ENCODE data around the gene ZNF407.

Gene ZNF407

GRCh38 chr18:75089748-75090327 is 492.2 kb downstream of the ZNF407 start:
- Histone ChIP-seq H3K27ac (ENCODE audit: extremely low read depth, low read depth, low read length) (no peak overlapping the region), H3K36me3 (ENCODE audit: control insufficient read depth in 2 of 2, insufficient read depth in 1 of 2, low read length in 2 of 2) (no peaks in the 10 kb centered on the region), H3K4me3 (ENCODE audit: low read depth, low read length) (no peak overlapping the region), H3K4me1 (ENCODE audit: control insufficient read depth, insufficient read depth, low read length) (no peaks in the 10 kb centered on the region), H3K9me3 (ENCODE audit: control insufficient read depth, insufficient read depth, low read depth, low read length) (no peaks in the 10 kb centered on the region)
- no peak for TF ChIP-seq ZFP3 (tag by site-specific recombination; IDR thresholded peaks at IDR 0.05; ENCODE audit: low read depth)
- no peak for TF ChIP-seq ZNF19 (tag by site-specific recombination; IDR thresholded peaks at IDR 0.05; ENCODE audit: low read depth)
- no peak for TF ChIP-seq ZSCAN23 (tag by site-specific recombination; IDR thresholded peaks at IDR 0.05)
- no peak for TF ChIP-seq ZNF175 (tag by site-specific recombination; IDR thresholded peaks at IDR 0.05)
- no peak for TF ChIP-seq ZNF707 (tag by site-specific recombination; IDR thresholded peaks at IDR 0.05)
- no peak for TF ChIP-seq ZNF157 (tag by site-specific recombination; IDR thresholded peaks at IDR 0.05)
- POLR2A ChIA-PET, result no interaction called here
- CTCF ChIA-PET, result no interaction called here

DNA sequence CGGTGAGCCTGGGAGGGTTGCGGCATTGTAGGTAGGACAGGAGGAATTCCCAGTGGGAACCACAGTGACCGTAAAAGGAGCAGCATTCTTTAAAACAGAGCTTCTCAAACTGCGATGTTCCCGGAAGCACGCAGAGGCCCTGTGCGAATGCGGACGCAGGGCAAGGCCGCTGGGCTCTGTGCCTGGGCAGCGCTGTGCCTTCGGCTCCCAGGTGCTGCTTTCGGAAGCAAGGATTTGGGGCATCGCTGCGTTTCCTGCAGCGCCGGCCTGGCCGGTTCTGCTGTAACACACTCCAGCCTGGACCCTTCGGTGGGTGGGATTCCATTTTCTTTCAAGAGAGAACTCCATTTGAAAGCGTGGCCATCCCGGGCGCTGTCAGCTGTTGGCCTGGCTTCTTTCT is 492.7 kb downstream of the ZNF407 start:
- H3K36me3 ChIP-seq (ENCODE audit: control insufficient read depth in 2 of 2, insufficient read depth in 1 of 2, low read length in 2 of 2), result no peaks in the 10 kb centered on the region
- H3K27ac ChIP-seq (ENCODE audit: extremely low read depth, low read depth, low read length), result no peak overlapping the region
- no peaks in the 10 kb centered on the region for H3K9me3 ChIP-seq (ENCODE audit: control insufficient read depth, insufficient read depth, low read depth, low read length)
- CTCF ChIA-PET, result no interaction called here
- POLR2A ChIA-PET, result no interaction called here
- H3K4me1 ChIP-seq (ENCODE audit: control insufficient read depth, insufficient read depth, low read length), result no peaks in the 10 kb centered on the region
- TF ChIP-seq ZNF37A (tag by site-specific recombination; IDR thresholded peaks at IDR 0.05) (no peak), ZNF184 (tag by site-specific recombination; IDR thresholded peaks at IDR 0.05) (no peak), ZNF146 (tag by site-specific recombination; IDR thresholded peaks at IDR 0.05) (no peak), ZNF266 (tag by site-specific recombination; IDR thresholded peaks at IDR 0.05; ENCODE audit: low read depth) (no peak), ZBTB17 (tag by site-specific recombination; IDR thresholded peaks at IDR 0.05) (no peak), ZNF777 (tag by site-specific recombination; IDR thresholded peaks at IDR 0.05; ENCODE audit: borderline replicate concordance) (no peak)
- TF ChIP-seq, protein P1, sequence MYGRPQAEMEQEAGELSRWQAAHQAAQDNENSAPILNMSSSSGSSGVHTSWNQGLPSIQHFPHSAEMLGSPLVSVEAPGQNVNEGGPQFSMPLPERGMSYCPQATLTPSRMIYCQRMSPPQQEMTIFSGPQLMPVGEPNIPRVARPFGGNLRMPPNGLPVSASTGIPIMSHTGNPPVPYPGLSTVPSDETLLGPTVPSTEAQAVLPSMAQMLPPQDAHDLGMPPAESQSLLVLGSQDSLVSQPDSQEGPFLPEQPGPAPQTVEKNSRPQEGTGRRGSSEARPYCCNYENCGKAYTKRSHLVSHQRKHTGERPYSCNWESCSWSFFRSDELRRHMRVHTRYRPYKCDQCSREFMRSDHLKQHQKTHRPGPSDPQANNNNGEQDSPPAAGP (tag by site-specific recombination; IDR thresholded peaks at IDR 0.05), result no peak
- TF ChIP-seq, protein P2, sequence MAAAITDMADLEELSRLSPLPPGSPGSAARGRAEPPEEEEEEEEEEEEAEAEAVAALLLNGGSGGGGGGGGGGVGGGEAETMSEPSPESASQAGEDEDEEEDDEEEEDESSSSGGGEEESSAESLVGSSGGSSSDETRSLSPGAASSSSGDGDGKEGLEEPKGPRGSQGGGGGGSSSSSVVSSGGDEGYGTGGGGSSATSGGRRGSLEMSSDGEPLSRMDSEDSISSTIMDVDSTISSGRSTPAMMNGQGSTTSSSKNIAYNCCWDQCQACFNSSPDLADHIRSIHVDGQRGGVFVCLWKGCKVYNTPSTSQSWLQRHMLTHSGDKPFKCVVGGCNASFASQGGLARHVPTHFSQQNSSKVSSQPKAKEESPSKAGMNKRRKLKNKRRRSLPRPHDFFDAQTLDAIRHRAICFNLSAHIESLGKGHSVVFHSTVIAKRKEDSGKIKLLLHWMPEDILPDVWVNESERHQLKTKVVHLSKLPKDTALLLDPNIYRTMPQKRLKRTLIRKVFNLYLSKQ (tag by site-specific recombination; IDR thresholded peaks at IDR 0.05; ENCODE audit: borderline replicate concordance), result no peak
- no peak overlapping the region for H3K4me3 ChIP-seq (ENCODE audit: low read depth, low read length)

DNA sequence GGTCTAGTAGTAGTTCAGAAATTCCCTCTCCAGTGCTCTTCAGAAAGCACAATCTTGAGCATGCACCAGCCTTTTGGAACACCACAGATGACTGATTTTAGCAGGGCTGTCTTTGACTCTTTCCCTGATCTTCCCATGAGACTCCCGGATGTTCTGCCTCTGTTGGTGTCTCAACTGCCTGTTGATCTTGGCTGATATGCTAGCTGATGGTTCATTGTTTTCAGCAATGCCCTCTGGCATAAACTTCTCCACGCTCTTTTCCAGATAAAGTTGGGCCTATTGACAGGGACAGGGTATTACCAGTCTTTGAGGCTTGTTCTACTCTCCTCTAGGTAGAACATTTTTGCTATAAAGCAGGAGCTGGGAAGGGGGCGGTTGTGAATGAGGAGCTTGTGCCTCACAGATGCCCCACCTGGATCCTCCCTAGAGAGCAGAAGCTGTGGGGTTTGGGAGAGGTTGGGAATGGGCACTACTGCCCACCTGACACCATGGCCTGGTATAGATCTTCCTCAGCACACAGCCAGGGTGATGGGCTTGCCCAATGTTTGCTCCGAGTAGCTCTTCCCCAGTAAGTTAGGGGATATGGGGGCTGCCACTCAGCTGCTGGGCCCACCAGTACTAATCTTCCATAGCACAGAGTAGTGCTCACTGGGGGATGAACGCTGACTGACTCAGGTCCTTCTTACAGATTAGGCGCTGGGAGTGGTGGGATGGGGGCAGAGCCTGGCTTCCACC is 500.0 kb downstream of the ZNF407 start:
- Histone ChIP-seq H3K4me3 (ENCODE audit: low read depth, low read length) (no peak overlapping the region), H3K4me1 (ENCODE audit: control insufficient read depth, insufficient read depth, low read length) (no peaks in the 10 kb centered on the region), H3K27ac (ENCODE audit: extremely low read depth, low read depth, low read length) (no peak overlapping the region), H3K36me3 (ENCODE audit: control insufficient read depth in 2 of 2, insufficient read depth in 1 of 2, low read length in 2 of 2) (no peaks in the 10 kb centered on the region; a peak in 1 of 3 replicates), H3K9me3 (ENCODE audit: control insufficient read depth, insufficient read depth, low read depth, low read length) (no peaks in the 10 kb centered on the region; the same call in 1 of the 2 replicates)
- TF ChIP-seq HOXD13 (CRISPR knock-in tag; IDR thresholded peaks at IDR 0.05; ENCODE audit: borderline replicate concordance) (no peak), ZNF629 (tag by site-specific recombination; IDR thresholded peaks at IDR 0.05) (no peak)
- POLR2A ChIA-PET, result interaction anchor here (0.6 kb wide), 1 partner anchor 126 kb away, joined by 5 read pairs; no protein-coding TSS in a partner anchor
- CTCF ChIA-PET, result no interaction called here

Data from HEK293 (cell line).